ENCODE measurements around the gene UBA3.

- TF ChIP-seq CTCF (IDR thresholded peaks at IDR 0.05; ENCODE audit: extremely low read depth in 1 of 2, insufficient read depth in 1 of 2, low read depth in 1 of 2, low read length in 2 of 2) (no peak), GATA2 (IDR thresholded peaks at IDR 0.05; ENCODE audit: insufficient read depth, insufficient read length, low read depth, low read length) (no peak), POLR2A (IDR thresholded peaks at IDR 0.05; ENCODE audit: low read depth, low read length) (no peak)
Observed at GRCh38 chr3:69065318-69065964, 14.7 kb downstream of the UBA3 start.

Data from endothelial cell of umbilical vein (primary cell).